GM23338 (cell line): ENCODE results near the gene PPP2CA. TPM values are rescaled to one million over a fixed set of nuclear protein-coding genes. Genes with fewer than 3 reads are reported as not detected.

Source experiments
- ATAC-seq: fragments of 200-7000 bp; cut with Tn5 transposase; 3 replicates; pipeline ENCODE4 v1.9.1; 2020
- DNase-seq: peaks from one replicate; pipeline ENCODE4 v3.0.0-alpha.2; 2015; ENCODE audit warnings: low spot score
- H2AFZ ChIP-seq: fragments of 200-600 bp; sonication (generic); 2 replicates; pipeline ENCODE4 v1.8.0; 2016; ENCODE audit warnings: antibody characterized with exemption, mild to moderate bottlenecking, moderate library complexity
- H3F3A ChIP-seq: fragments of 200-600 bp; sonication (generic); replicated peaks from 2 replicates; pipeline ENCODE4 v1.8.0; 2017; ENCODE audit warnings: antibody characterized with exemption, mixed run types, low read depth
- H3K27ac ChIP-seq: fragments of 200-600 bp; sonication (generic); 2 replicates; pipeline ENCODE4 v1.6.1; 2016; ENCODE audit warnings: low read depth
- H3K27me3 ChIP-seq: fragments of 200-600 bp; sonication (generic); 2 replicates; pipeline ENCODE4 v1.8.0; 2016; ENCODE audit warnings: mild to moderate bottlenecking, mixed run types, moderate library complexity; ENCODE audit not compliant: insufficient read depth
- H3K36me3 ChIP-seq: fragments of 200-600 bp; sonication (generic); 2 replicates; pipeline ENCODE4 v1.8.0; 2016; ENCODE audit warnings: mild to moderate bottlenecking; ENCODE audit not compliant: insufficient read depth
- H3K4me1 ChIP-seq: fragments of 200-600 bp; sonication (generic); 2 replicates; pipeline ENCODE4 v1.8.0; 2016; ENCODE audit warnings: mild to moderate bottlenecking, moderate library complexity; ENCODE audit not compliant: insufficient read depth
- H3K4me2 ChIP-seq: fragments of 200-600 bp; sonication (generic); 2 replicates; pipeline ENCODE4 v1.7.1; 2017; ENCODE audit warnings: mixed run types
- H3K4me3 ChIP-seq: fragments of 200-600 bp; sonication (generic); 2 replicates; pipeline ENCODE4 v1.6.1; 2016; ENCODE audit warnings: mixed run types
- H3K79me2 ChIP-seq: fragments of 200-600 bp; sonication (generic); replicated peaks from 2 replicates; pipeline ENCODE4 v1.8.0; 2017; ENCODE audit warnings: mild to moderate bottlenecking; ENCODE audit not compliant: insufficient read depth
- H3K9me2 ChIP-seq: fragments of 200-600 bp; sonication (generic); 2 replicates; pipeline ENCODE4 v1.8.0; 2017; ENCODE audit not compliant: insufficient read depth
- H4K20me1 ChIP-seq: fragments of 200-600 bp; sonication (generic); replicated peaks from 2 replicates; pipeline ENCODE4 v1.8.0; 2017; ENCODE audit warnings: mild to moderate bottlenecking; ENCODE audit not compliant: insufficient read depth
- H3K27ac Mint-ChIP-seq: 2 replicates; pipeline ENCODE4 v1.8.0; 2020; ENCODE audit warnings: inconsistent platforms, mild to moderate bottlenecking, moderate library complexity, mixed read lengths
- H3K27me3 Mint-ChIP-seq: 3 replicates; pipeline ENCODE4 v1.8.0; 2022; ENCODE audit warnings: low read depth, mild to moderate bottlenecking, moderate library complexity, mixed read lengths, inconsistent platforms; ENCODE audit not compliant: insufficient read depth, poor library complexity
- H3K36me3 Mint-ChIP-seq: 3 replicates; pipeline ENCODE4 v1.8.0; 2021; ENCODE audit warnings: low read depth, mild to moderate bottlenecking, inconsistent platforms, moderate library complexity, mixed read lengths
- H3K4me1 Mint-ChIP-seq: 3 replicates; pipeline ENCODE4 v1.8.0; 2020; ENCODE audit warnings: mild to moderate bottlenecking, inconsistent platforms, mixed read lengths
- H3K4me3 Mint-ChIP-seq: 3 replicates; pipeline ENCODE4 v1.8.0; 2021; ENCODE audit warnings: moderate library complexity, mild to moderate bottlenecking, inconsistent platforms, mixed read lengths
- H3K9me3 Mint-ChIP-seq: 3 replicates; pipeline ENCODE4 v1.8.0; 2020; ENCODE audit warnings: moderate library complexity, mild to moderate bottlenecking, inconsistent platforms, mixed read lengths
- CREB1 ChIP-seq: fragments of 250-450 bp; sonication (Bioruptor Pico); IDR thresholded peaks from 2 replicates; pipeline ENCODE4 v1.5.0; 2020; ENCODE audit warnings: low read depth, mild to moderate bottlenecking, moderate library complexity
- ETS1 ChIP-seq: IDR thresholded peaks from 2 replicates; pipeline ENCODE4 v1.6.1; 2016; ENCODE audit warnings: antibody characterized with exemption
- EZH2 ChIP-seq: fragments of 200-600 bp; sonication (generic); IDR thresholded peaks from one replicate; pipeline ENCODE4 v1.8.0; 2017; ENCODE audit warnings: antibody characterized with exemption, mild to moderate bottlenecking, low read depth; ENCODE audit not compliant: unreplicated experiment
- EZH2phosphoT487 ChIP-seq: fragments of 200-600 bp; sonication (generic); IDR thresholded peaks from one replicate; pipeline ENCODE4 v1.8.1; 2018; ENCODE audit warnings: antibody characterized with exemption; ENCODE audit not compliant: unreplicated experiment
- JUNB ChIP-seq: IDR thresholded peaks from one replicate; pipeline ENCODE4 v1.6.1; 2016; ENCODE audit warnings: antibody characterized with exemption; ENCODE audit not compliant: unreplicated experiment
- NANOG ChIP-seq: IDR thresholded peaks from 2 replicates; pipeline ENCODE4 v1.6.1; 2016; ENCODE audit warnings: antibody characterized with exemption, borderline replicate concordance
- POLR2AphosphoS5 ChIP-seq: IDR thresholded peaks from 2 replicates; pipeline ENCODE4 v1.6.1; 2016; ENCODE audit warnings: antibody characterized with exemption, low read depth
- STAT1 ChIP-seq: IDR thresholded peaks from one replicate; pipeline ENCODE4 v1.6.1; 2016; ENCODE audit warnings: antibody characterized with exemption; ENCODE audit not compliant: unreplicated experiment
- ZNF114 ChIP-seq: fragments of 250-450 bp; sonication (Bioruptor Pico); IDR thresholded peaks from 2 replicates; pipeline ENCODE4 v1.5.0; 2020; ENCODE audit warnings: mild to moderate bottlenecking, moderate library complexity
- ZNF331 ChIP-seq: fragments of 250-450 bp; sonication (Bioruptor Pico); IDR thresholded peaks from 2 replicates; pipeline ENCODE4 v1.5.0; 2020; ENCODE audit warnings: low read depth, mild to moderate bottlenecking, moderate library complexity
- ZNF462 ChIP-seq: fragments of 250-450 bp; sonication (Bioruptor Pico); IDR thresholded peaks from 2 replicates; pipeline ENCODE4 v1.5.0; 2020; ENCODE audit warnings: mild to moderate bottlenecking, moderate library complexity
- polyA plus RNA-seq: library from polyadenylated mRNA; unstranded; fragments of >200 nt; fragmentation: Nextera tagmentation; extraction: Ambion mirVana; gene quantifications from 2 replicates; pipeline ENCODE4 v1.2.1, GENCODE V29; 2016
- total RNA-seq: library from RNA; depleted of rRNA; stranded (reverse); fragments of >200 nt; shearing (Covaris generic); gene quantifications from 2 replicates; pipeline ENCODE4 v1.2.3, GENCODE V29; 2014
- TF ChIP-seq, protein P1 (sequence below), 2 experiments: fragments of 200-600 bp in 1 of 2; sonication (generic) in 1 of 2; conservative IDR thresholded peaks; 2 replicates each; pipeline versions ENCODE4 v1.5.1 to v1.6.1; 2016 to 2017; ENCODE audit warnings: antibody characterized with exemption in 2 of 2, low read depth in 2 of 2, mild to moderate bottlenecking in 2 of 2, moderate library complexity in 1 of 2
- TF ChIP-seq, protein P2 (sequence below): IDR thresholded peaks from one replicate; pipeline ENCODE4 v1.6.1; 2018; ENCODE audit warnings: antibody characterized with exemption; ENCODE audit not compliant: unreplicated experiment

The PPP2CA gene
- total and polyA plus RNA-seq, 2 experiments from 2014 or later = 131 to 316 TPM

GRCh38 chr5:134203630-134204029 is 22.2 kb downstream of the PPP2CA start:
- H3K27me3 ChIP-seq = no peaks in the 10 kb centered on the region
- peaks cover 81% of the 10 kb centered on the region for H3K79me2 ChIP-seq
- H3K9me3 Mint-ChIP-seq = no peaks in the 10 kb centered on the region
- no peak overlapping the region for H3K4me3 Mint-ChIP-seq
- H3K36me3 ChIP-seq = peaks cover 59% of the 10 kb centered on the region
- H4K20me1 ChIP-seq = peaks cover 63% of the 10 kb centered on the region
- H2AFZ ChIP-seq = no peak overlapping the region
- H3K4me2 ChIP-seq = no peak overlapping the region
- H3F3A ChIP-seq = 0 out of 2 replicates have a peak, but pooled peaks cover 4% of the 10 kb centered on the region
- peaks cover 2% of the 10 kb centered on the region; the same call in 2 of the 3 replicates for H3K4me1 Mint-ChIP-seq
- H3K27ac ChIP-seq = no peak overlapping the region
- peaks cover 2% of the 10 kb centered on the region for H3K27me3 Mint-ChIP-seq
- no peak for DNase-seq
- peaks cover 74% of the 10 kb centered on the region for H3K36me3 Mint-ChIP-seq
- H3K9me2 ChIP-seq = no peaks in the 10 kb centered on the region
- H3K4me3 ChIP-seq = no peak overlapping the region
- no peak overlapping the region for H3K27ac Mint-ChIP-seq
- H3K4me1 ChIP-seq = no peaks in the 10 kb centered on the region
- TF ChIP-seq STAT1 (no peak), POLR2AphosphoS5 (no peak), ZNF114 (CRISPR knock-in tag) (no peak), ZNF331 (CRISPR knock-in tag) (no peak), EZH2phosphoT487 (no peak), NANOG (no peak), EZH2 (no peak), ZNF462 (no peak), JUNB (no peak), ETS1 (no peak), CREB1 (CRISPR knock-in tag) (no peak)
- TF ChIP-seq, protein P1, sequence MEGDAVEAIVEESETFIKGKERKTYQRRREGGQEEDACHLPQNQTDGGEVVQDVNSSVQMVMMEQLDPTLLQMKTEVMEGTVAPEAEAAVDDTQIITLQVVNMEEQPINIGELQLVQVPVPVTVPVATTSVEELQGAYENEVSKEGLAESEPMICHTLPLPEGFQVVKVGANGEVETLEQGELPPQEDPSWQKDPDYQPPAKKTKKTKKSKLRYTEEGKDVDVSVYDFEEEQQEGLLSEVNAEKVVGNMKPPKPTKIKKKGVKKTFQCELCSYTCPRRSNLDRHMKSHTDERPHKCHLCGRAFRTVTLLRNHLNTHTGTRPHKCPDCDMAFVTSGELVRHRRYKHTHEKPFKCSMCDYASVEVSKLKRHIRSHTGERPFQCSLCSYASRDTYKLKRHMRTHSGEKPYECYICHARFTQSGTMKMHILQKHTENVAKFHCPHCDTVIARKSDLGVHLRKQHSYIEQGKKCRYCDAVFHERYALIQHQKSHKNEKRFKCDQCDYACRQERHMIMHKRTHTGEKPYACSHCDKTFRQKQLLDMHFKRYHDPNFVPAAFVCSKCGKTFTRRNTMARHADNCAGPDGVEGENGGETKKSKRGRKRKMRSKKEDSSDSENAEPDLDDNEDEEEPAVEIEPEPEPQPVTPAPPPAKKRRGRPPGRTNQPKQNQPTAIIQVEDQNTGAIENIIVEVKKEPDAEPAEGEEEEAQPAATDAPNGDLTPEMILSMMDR (conservative IDR thresholded peaks at IDR 0.05; ENCODE audit: low read depth in 2 of 2) = no peak
- TF ChIP-seq, protein P2, sequence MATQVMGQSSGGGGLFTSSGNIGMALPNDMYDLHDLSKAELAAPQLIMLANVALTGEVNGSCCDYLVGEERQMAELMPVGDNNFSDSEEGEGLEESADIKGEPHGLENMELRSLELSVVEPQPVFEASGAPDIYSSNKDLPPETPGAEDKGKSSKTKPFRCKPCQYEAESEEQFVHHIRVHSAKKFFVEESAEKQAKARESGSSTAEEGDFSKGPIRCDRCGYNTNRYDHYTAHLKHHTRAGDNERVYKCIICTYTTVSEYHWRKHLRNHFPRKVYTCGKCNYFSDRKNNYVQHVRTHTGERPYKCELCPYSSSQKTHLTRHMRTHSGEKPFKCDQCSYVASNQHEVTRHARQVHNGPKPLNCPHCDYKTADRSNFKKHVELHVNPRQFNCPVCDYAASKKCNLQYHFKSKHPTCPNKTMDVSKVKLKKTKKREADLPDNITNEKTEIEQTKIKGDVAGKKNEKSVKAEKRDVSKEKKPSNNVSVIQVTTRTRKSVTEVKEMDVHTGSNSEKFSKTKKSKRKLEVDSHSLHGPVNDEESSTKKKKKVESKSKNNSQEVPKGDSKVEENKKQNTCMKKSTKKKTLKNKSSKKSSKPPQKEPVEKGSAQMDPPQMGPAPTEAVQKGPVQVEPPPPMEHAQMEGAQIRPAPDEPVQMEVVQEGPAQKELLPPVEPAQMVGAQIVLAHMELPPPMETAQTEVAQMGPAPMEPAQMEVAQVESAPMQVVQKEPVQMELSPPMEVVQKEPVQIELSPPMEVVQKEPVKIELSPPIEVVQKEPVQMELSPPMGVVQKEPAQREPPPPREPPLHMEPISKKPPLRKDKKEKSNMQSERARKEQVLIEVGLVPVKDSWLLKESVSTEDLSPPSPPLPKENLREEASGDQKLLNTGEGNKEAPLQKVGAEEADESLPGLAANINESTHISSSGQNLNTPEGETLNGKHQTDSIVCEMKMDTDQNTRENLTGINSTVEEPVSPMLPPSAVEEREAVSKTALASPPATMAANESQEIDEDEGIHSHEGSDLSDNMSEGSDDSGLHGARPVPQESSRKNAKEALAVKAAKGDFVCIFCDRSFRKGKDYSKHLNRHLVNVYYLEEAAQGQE = no peak
- ATAC-seq = no peak
